ENCODE results near the gene ATG4C.

Gene ATG4C

DNA sequence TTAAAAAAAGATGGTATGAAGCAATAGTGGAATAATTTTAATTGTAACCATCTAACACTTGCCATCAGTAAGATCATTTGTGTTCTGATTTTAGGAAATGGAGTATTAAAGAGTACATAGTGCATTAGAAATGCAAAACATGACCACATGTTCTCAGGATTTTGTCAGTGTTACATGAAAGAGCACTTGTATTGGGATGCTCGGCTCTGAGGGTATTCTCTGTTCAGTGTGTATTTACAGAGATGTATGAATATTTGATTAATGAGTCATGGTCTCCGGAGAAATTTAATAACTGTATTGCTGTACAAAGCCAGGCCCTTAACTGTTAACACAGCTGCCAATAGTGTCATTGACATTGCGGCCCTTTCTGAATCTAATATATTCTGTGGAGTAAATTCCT is 91.7 kb downstream of the ATG4C start:
- TF ChIP-seq, protein P1, sequence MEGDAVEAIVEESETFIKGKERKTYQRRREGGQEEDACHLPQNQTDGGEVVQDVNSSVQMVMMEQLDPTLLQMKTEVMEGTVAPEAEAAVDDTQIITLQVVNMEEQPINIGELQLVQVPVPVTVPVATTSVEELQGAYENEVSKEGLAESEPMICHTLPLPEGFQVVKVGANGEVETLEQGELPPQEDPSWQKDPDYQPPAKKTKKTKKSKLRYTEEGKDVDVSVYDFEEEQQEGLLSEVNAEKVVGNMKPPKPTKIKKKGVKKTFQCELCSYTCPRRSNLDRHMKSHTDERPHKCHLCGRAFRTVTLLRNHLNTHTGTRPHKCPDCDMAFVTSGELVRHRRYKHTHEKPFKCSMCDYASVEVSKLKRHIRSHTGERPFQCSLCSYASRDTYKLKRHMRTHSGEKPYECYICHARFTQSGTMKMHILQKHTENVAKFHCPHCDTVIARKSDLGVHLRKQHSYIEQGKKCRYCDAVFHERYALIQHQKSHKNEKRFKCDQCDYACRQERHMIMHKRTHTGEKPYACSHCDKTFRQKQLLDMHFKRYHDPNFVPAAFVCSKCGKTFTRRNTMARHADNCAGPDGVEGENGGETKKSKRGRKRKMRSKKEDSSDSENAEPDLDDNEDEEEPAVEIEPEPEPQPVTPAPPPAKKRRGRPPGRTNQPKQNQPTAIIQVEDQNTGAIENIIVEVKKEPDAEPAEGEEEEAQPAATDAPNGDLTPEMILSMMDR (conservative IDR thresholded peaks at IDR 0.05): no peak
- TF ChIP-seq ZFX (IDR thresholded peaks at IDR 0.05): no peak
- H3K27ac ChIP-seq: no peak overlapping the region

DNA sequence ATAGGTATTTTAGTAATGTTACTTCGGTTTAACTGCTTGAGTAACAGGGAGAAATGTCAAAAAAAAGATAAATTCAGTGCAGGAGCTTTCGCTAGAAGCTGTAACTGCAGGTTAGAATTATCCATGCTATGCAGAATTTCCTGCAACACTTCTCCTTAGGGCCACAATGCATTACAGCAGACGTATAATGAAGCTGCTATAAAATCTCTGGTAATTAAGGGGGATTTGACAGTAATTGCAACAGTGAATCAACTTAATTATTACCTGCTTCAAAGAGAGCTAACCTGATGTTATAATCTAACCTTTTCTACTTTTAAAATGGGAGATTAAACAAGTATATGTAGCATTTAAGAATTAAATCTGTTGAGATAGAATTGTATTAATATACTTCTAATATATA is 92.6 kb downstream of the ATG4C start:
- H3K27ac ChIP-seq: no peak overlapping the region
- TF ChIP-seq ZFX (IDR thresholded peaks at IDR 0.05): no peak
- TF ChIP-seq, protein P1 (conservative IDR thresholded peaks at IDR 0.05): no peak

GRCh38 chr1:62877579-62877978 is 93.6 kb downstream of the ATG4C start:
- H3K27ac ChIP-seq: no peak overlapping the region
- TF ChIP-seq, protein P1 (conservative IDR thresholded peaks at IDR 0.05): no peak
- TF ChIP-seq ZFX (IDR thresholded peaks at IDR 0.05): no peak

DNA sequence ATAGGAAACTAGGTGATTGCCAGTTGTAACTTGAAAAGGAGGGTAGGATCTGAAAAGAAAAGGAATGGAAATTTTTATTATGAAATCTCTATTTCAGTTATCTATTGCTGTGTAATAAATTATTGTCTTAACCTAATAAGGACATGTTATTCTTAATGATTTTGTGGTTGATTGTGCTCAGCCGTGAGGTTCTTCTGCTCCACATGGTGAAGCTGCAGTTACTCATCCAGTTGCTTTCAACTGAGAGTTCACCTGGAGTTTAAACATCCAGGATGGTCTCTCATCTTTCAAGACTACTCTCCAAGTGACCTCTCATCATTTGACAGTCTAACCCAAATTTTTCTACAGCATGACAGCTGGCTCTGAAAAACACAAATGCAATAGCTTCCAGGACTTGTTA is 96.0 kb downstream of the ATG4C start:
- no peak overlapping the region for H3K27ac ChIP-seq
- TF ChIP-seq ZFX (IDR thresholded peaks at IDR 0.05): no peak
- TF ChIP-seq, protein P1 (conservative IDR thresholded peaks at IDR 0.05): no peak

GRCh38 chr1:62882201-62883104 is 98.5 kb downstream of the ATG4C start:
- no peak for TF ChIP-seq ZFX (IDR thresholded peaks at IDR 0.05)
- TF ChIP-seq, protein P1 (conservative IDR thresholded peaks at IDR 0.05): no peak
- no peak overlapping the region for H3K27ac ChIP-seq

GRCh38 chr1:62884156-62884740 is 100.3 kb downstream of the ATG4C start:
- no peak overlapping the region for H3K27ac ChIP-seq
- no peak for TF ChIP-seq ZFX (IDR thresholded peaks at IDR 0.05)
- TF ChIP-seq, protein P1 (conservative IDR thresholded peaks at IDR 0.05): no peak

- no peak for TF ChIP-seq ZFX (IDR thresholded peaks at IDR 0.05)
- TF ChIP-seq, protein P1 (conservative IDR thresholded peaks at IDR 0.05): no peak
- no peak overlapping the region for H3K27ac ChIP-seq
These were observed 104.0 kb downstream of the ATG4C start for GRCh38 chr1:62887799-62888507.
